ENCODE measurements around the gene CMSS1. TPM values are rescaled to one million over a fixed set of nuclear protein-coding genes. Genes with fewer than 3 reads are reported as not detected.

CMSS1 gene
- polyA plus RNA-seq, 1 donor from 2014 or later = 31.8 TPM

GRCh38 chr3:100158918-100159330 is 341.3 kb downstream of the CMSS1 start:
- H3F3A ChIP-seq (ENCODE audit: insufficient read depth, low read length, poor library complexity, severe bottlenecking) = no peaks in the 10 kb centered on the region
- TF ChIP-seq EZH2 (IDR thresholded peaks at IDR 0.05; ENCODE audit: borderline replicate concordance, insufficient read depth, low read length, poor library complexity, severe bottlenecking) (no peak), MXI1 (conservative IDR thresholded peaks at IDR 0.05; ENCODE audit: poor library complexity, severe bottlenecking) (no peak), CTCF (IDR thresholded peaks at IDR 0.05; ENCODE audit: poor library complexity, severe bottlenecking) (no peak), EP300 (conservative IDR thresholded peaks at IDR 0.05; ENCODE audit: poor library complexity, severe bottlenecking) (no peak), REST (IDR thresholded peaks at IDR 0.05; ENCODE audit: borderline replicate concordance) (no peak), RAD21 (conservative IDR thresholded peaks at IDR 0.05) (no peak), POLR2AphosphoS5 (IDR thresholded peaks at IDR 0.05) (no peak), SMC3 (conservative IDR thresholded peaks at IDR 0.05; ENCODE audit: poor library complexity) (no peak), TAF1 (IDR thresholded peaks at IDR 0.05; ENCODE audit: low read depth) (no peak)
- no peaks in the 10 kb centered on the region for H3K9me3 ChIP-seq (ENCODE audit: low read length)
- no peak overlapping the region for H3K27ac ChIP-seq (ENCODE audit: low read length)
- no peak overlapping the region for H2AFZ ChIP-seq (ENCODE audit: low read depth, low read length)
- H3K79me2 ChIP-seq (replicated peaks; ENCODE audit: insufficient read depth, low read length) = no peaks in the 10 kb centered on the region
- no peak overlapping the region for H3K4me2 ChIP-seq (ENCODE audit: low read length)
- no peak overlapping the region for H3K4me3 ChIP-seq (ENCODE audit: low read length)
- no peaks in the 10 kb centered on the region for H4K20me1 ChIP-seq (ENCODE audit: insufficient read depth)
- H3K27me3 ChIP-seq (ENCODE audit: insufficient read depth, low read depth, low read length) = no peaks in the 10 kb centered on the region
- no peaks in the 10 kb centered on the region for H3K36me3 ChIP-seq (ENCODE audit: insufficient read depth, low read length)
- H3K9ac ChIP-seq (ENCODE audit: low read length) = no peak overlapping the region
- H3K9me2 ChIP-seq (ENCODE audit: insufficient read depth, low read length) = no peaks in the 10 kb centered on the region

- Histone ChIP-seq H3K9ac (ENCODE audit: low read length) (no peak overlapping the region), H3K27ac (ENCODE audit: low read length) (no peak overlapping the region), H3K9me3 (ENCODE audit: low read length) (no peaks in the 10 kb centered on the region), H3F3A (ENCODE audit: insufficient read depth, low read length, poor library complexity, severe bottlenecking) (no peaks in the 10 kb centered on the region), H3K27me3 (ENCODE audit: insufficient read depth, low read depth, low read length) (no peaks in the 10 kb centered on the region), H3K4me3 (ENCODE audit: low read length) (no peak overlapping the region), H2AFZ (ENCODE audit: low read depth, low read length) (no peak overlapping the region), H3K79me2 (replicated peaks; ENCODE audit: insufficient read depth, low read length) (no peaks in the 10 kb centered on the region), H3K36me3 (ENCODE audit: insufficient read depth, low read length) (no peaks in the 10 kb centered on the region), H3K4me2 (ENCODE audit: low read length) (no peak overlapping the region), H4K20me1 (ENCODE audit: insufficient read depth) (no peaks in the 10 kb centered on the region), H3K9me2 (ENCODE audit: insufficient read depth, low read length) (no peaks in the 10 kb centered on the region)
- TF ChIP-seq CTCF (IDR thresholded peaks at IDR 0.05; ENCODE audit: poor library complexity, severe bottlenecking) (no peak), EP300 (conservative IDR thresholded peaks at IDR 0.05; ENCODE audit: poor library complexity, severe bottlenecking) (no peak), MXI1 (conservative IDR thresholded peaks at IDR 0.05; ENCODE audit: poor library complexity, severe bottlenecking) (no peak), EZH2 (IDR thresholded peaks at IDR 0.05; ENCODE audit: borderline replicate concordance, insufficient read depth, low read length, poor library complexity, severe bottlenecking) (no peak), TAF1 (IDR thresholded peaks at IDR 0.05; ENCODE audit: low read depth) (no peak), POLR2AphosphoS5 (IDR thresholded peaks at IDR 0.05) (no peak), REST (IDR thresholded peaks at IDR 0.05; ENCODE audit: borderline replicate concordance) (no peak), RAD21 (conservative IDR thresholded peaks at IDR 0.05) (no peak), SMC3 (conservative IDR thresholded peaks at IDR 0.05; ENCODE audit: poor library complexity) (no peak)
Observed at GRCh38 chr3:100159331-100160153, 341.9 kb downstream of the CMSS1 start.
